ENCODE results near the gene ZNF343. TPM values are rescaled to one million over a fixed set of nuclear protein-coding genes. Genes with fewer than 3 reads are reported as not detected.

ZNF343 gene
- total RNA-seq, 2 donors from 2014 or later = 6.8 to 7.2 TPM

DNA sequence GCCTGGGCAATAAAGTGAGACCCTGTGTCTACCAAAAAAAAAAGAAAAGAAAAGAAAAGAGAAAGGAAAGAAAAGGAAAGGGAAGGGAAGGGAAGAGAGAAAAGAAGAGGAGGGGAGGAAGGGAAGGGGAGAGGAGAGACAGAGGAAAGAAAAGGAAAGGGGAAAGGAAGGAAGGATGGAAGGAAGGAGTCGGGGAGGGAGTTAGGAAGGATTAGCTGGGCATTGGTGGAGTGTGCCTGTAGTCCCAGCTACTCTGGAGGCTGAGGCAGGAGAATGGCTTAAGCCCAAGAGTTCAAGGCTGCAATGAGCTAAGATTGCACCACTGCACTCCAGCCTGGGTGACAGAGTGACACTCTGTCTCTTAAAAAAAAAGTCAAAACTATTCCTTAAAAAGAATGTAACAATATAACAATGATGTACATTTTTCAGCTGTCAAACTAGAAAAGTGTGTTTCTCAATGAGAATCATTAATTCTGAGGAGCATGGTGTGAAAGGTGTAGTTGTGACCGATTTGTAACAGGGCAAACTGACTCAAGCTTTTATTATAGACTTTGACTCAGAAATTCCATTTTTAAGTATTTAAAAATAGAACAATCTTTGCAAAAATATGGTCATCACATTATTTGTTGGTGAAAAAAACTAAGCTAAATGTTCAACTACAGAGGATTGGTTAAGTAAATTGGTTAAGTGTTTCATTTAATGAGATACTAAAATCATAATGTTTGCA, 52.8 kb downstream of the ZNF343 start:
- intact Hi-C loops (cut with DNase I, micrococcal nuclease) = no loop called here
- no peak for ATAC-seq

DNA sequence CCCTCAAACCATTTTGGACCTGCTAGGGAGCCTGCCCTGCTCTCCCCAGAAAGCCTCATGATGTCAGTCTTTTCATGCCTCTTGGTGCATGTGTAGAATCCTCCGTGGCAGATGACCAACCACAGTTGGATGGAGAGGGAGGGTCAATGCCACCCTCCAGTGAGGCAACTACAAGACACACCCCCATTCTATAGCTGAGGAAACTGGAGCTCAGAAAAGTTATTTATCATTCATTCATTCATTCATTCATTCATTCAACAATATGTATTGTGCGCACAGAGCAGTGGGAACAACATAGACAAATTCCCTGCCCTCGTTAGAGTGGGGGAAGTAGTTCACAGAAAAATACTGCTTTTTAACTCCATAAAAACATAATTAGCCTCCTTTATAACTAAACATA, 54.9 kb downstream of the ZNF343 start:
- DNase-seq (no peak), ATAC-seq (no peak)
- intact Hi-C loops (cut with DNase I, micrococcal nuclease) = no loop called here

More for the DNA sequence above, 52.8 kb downstream of the ZNF343 start:
- no peak for DNase-seq

DNA sequence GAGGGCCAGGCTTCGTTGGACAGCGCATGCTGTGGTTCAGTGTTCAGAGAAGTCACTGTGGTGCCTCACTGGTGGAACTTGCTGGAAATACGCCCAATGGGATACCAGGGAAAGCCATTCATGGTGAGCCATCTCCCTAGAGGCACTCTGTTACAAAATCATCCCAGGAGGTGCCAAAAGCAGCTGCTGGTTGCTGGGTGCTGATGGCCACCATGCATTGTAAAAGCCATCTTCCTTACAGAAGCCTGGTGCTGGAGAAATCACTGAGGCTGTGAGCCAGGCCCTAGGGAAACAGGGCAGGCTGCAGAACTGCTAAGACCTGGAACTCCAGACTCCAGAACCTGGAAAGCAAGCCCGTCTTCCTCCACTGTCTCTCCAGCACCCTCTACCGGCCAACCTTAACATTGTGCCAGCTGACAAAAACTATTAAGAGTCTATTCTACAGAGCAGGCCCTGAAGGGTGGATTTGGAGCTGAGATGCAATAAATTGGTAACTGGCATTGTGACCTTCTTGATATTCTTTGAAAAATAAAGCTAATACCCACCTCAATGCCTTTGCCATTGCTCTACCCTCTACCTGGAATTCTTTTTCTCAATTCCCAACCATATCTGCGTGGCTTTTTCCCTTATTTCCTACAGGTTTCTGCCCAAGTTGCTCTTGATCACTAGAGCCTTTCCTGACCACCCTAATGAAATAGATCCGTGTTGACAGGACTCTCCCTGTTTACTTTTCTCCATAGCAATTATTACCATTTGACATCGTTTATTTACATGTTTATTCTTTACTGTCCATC, 56.6 kb downstream of the ZNF343 start:
- DNase-seq = peak; percentile 41 to 68
- ATAC-seq = peak; percentile 78
- intact Hi-C loops (cut with DNase I, micrococcal nuclease) = no loop called here

DNA sequence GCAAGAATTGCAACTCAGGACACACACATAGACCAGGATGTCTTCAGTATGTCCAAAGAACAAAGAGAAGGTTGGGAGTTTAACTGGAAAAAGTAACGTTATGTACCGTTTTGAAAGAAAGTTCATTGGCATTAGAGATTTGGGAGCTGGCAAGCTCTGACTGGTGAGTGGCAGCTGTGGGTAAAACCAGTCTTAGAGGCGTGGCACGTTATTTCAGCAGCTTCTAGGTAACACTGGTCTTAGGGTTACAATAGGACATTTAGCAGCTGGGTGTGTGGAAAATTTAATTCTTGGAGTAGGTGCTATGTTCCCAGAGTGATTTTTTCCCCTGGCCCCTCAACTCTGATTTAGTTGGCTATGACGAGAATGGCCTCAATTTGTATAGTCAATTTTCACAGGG, 57.3 kb downstream of the ZNF343 start:
- no peak for ATAC-seq
- no peak for DNase-seq
- intact Hi-C loops (cut with DNase I, micrococcal nuclease) = no loop called here

DNA sequence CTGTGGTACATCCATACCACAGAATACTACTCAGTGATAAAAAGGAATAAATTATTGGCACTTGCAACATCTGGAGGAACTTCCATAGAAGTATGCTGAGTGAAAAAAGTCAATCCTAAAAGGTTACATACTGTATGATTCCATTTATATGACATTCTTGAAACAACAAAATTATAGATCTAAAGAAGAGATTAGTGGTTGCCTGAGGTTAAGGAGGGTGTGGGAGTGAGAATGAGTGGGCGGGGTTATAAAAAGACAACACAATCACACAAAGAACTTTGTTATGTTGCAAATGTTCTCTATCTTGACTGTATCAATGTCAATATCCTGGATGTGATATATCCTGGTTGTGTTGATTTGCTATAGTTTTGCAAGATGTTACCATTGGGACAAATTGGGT, 59.3 kb downstream of the ZNF343 start:
- intact Hi-C loops (cut with DNase I, micrococcal nuclease) = loop anchor here in 1 of 2 donors (10.0 kb wide), 1 partner anchor 235 kb away; no protein-coding TSS in a partner anchor
- no peak for DNase-seq
- no peak for ATAC-seq

DNA sequence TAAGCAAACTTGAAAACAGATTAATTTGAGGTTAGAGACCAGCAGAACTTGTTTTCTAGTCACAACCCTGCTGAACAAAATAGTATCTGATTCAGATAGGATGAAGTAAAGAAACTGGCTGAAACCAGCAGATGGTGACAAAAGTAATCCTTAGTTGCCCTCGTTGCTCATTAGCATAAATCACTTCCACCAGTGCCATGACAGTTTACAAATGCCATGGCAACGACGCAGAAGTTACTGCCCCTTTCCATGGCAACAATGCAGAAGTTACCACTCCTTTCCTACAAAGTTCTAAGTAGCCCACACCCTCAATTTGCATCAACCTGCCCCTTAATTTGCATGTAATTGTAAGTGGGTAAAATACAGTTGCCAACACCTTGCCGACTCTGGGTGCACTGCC, 61.9 kb downstream of the ZNF343 start:
- ATAC-seq (no peak), DNase-seq (no peak)
- intact Hi-C loops (cut with DNase I, micrococcal nuclease) = loop anchor here in 1 of 2 donors (10.0 kb wide), 1 partner anchor 232 kb away; no protein-coding TSS in a partner anchor

Other genes with a start within 250 kb of the ZNF343 start
- under 1 TPM; 0.36 to 0.43 TPM for gene TGM3, start 212.9 kb downstream of the ZNF343 start, total RNA-seq
- not detected for gene TGM6, start 128.0 kb downstream of the ZNF343 start, total RNA-seq
- gene SNRPB, start 38.1 kb downstream of the ZNF343 start, total RNA-seq = 100 to 1,000 TPM; 104 to 120 TPM
- gene TMC2, start 27.7 kb upstream of the ZNF343 start, total RNA-seq = not detected
- 10 to 100 TPM; 70.9 to 85.3 TPM for gene NOP56, start 143.7 kb upstream of the ZNF343 start, total RNA-seq
- 100 to 1,000 TPM; 104 to 144 TPM for gene IDH3B, start 155.3 kb upstream of the ZNF343 start, total RNA-seq
- gene EBF4, start 183.9 kb upstream of the ZNF343 start, total RNA-seq = 1 to 10 TPM; 1.9 to 8.2 TPM

Measured in left colon (tissue), 2 donors.